Fibroblast of lung (primary cell): Measurements from ENCODE around the gene CES3.

ENCODE experiments used
- EZH2 ChIP-seq: IDR thresholded peaks from 2 replicates; pipeline ENCODE4 v1.5.1; 2012; ENCODE audit warnings: low read length, control low read depth, mild to moderate bottlenecking; ENCODE audit errors: missing control alignments
- TF ChIP-seq, protein P1 (sequence below), 2 donors: IDR thresholded peaks in 1 of 2; conservative IDR thresholded peaks in 1 of 2; 1 replicate in 1 of 2; 2 replicates in 1 of 2; pipeline ENCODE4 v1.5.1; 2011 to 2012; ENCODE audit warnings: low read length in 2 of 2, control low read depth in 1 of 2, inconsistent platforms in 1 of 2, low read depth in 1 of 2, mild to moderate bottlenecking in 1 of 2

DNA sequence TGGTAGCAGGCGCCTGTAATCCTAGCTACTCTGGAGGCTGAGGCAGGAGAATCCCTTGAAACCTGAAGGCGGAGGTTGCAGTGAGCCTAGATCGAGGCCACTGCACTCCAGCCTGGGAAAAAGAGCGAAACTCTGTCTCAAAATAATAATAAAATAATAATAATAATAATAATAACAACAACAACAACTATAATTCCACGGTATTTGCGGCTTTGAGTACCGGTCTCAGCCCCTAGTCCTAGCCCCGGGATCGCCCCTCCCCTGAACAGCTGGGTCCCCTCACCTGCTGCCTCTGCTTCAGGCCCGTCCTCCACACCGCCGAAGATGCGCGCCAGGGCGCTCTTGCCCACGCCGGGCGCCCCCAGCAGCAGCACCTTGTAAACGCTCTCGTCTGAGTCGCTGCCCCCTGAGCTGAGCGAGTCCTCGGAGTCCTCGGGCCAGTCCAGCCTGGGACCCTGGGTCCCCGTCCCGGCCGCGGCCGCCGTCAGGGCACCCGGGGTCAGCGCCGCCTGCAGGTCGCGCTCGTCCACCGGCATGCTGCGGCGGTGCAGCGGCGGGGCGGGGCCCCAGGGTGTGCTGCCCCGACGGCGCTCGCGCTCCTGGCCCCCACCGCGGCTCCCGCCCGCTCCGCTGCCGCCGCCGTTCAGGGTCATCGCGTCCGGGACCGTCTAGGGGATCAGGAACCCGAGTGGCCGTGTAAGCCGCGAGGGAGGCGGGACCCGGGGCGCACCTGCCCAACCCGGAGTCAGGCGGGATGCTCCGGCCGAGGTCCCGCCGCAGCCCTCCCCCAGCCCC, 36.3 kb upstream of the CES3 start:
- TF ChIP-seq, protein P1, sequence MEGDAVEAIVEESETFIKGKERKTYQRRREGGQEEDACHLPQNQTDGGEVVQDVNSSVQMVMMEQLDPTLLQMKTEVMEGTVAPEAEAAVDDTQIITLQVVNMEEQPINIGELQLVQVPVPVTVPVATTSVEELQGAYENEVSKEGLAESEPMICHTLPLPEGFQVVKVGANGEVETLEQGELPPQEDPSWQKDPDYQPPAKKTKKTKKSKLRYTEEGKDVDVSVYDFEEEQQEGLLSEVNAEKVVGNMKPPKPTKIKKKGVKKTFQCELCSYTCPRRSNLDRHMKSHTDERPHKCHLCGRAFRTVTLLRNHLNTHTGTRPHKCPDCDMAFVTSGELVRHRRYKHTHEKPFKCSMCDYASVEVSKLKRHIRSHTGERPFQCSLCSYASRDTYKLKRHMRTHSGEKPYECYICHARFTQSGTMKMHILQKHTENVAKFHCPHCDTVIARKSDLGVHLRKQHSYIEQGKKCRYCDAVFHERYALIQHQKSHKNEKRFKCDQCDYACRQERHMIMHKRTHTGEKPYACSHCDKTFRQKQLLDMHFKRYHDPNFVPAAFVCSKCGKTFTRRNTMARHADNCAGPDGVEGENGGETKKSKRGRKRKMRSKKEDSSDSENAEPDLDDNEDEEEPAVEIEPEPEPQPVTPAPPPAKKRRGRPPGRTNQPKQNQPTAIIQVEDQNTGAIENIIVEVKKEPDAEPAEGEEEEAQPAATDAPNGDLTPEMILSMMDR (conservative IDR thresholded peaks at IDR 0.05 in 1 of 2, IDR thresholded peaks at IDR 0.05 in 1 of 2; ENCODE audit: low read depth in 1 of 2, low read length in 2 of 2) = peak in 1 of 2 donors; percentile 33
- no peak for TF ChIP-seq EZH2
